HepG2 (cell line): ENCODE results near the gene DNAH9.

Experiments
- CSRNP2 ChIP-seq: sonication (generic); formaldehyde crosslinking; conservative IDR thresholded peaks from 2 replicates; pipeline ENCODE4 v1.8.0; 2022; ENCODE audit warnings: low read depth, missing genetic modification reagents
- EP300 ChIP-seq, 3 experiments: sonication (generic) in 1 of 3; formaldehyde crosslinking in 1 of 3; IDR thresholded peaks; 2 replicates each; pipeline versions ENCODE4 v1.5.1 to v1.6.1; 2011 to 2020; ENCODE audit warnings: low read depth in 2 of 3, low read length in 2 of 3, borderline replicate concordance in 1 of 3, improper control_type of control experiment in 1 of 3, mild to moderate bottlenecking in 1 of 3, missing genetic modification reagents in 1 of 3, moderate library complexity in 1 of 3
- EZH2 ChIP-seq: conservative IDR thresholded peaks from 2 replicates; pipeline ENCODE4 v1.6.1; 2012; ENCODE audit warnings: mild to moderate bottlenecking, low read depth, low read length, moderate library complexity
- HDAC1 ChIP-seq: sonication (generic); formaldehyde crosslinking; IDR thresholded peaks from 2 replicates; pipeline ENCODE4 v1.5.1; 2020; ENCODE audit warnings: mild to moderate bottlenecking, missing genetic modification reagents
- RELA ChIP-seq: sonication (generic); formaldehyde crosslinking; IDR thresholded peaks from 2 replicates; pipeline ENCODE4 v1.4.0; 2020; ENCODE audit warnings: missing genetic modification reagents
- SALL2 ChIP-seq: sonication (generic); formaldehyde crosslinking; IDR thresholded peaks from 2 replicates; pipeline ENCODE4 v1.8.1; 2023; ENCODE audit warnings: mild to moderate bottlenecking, missing genetic modification reagents, inconsistent platforms
- SMAD3 ChIP-seq: sonication (generic); formaldehyde crosslinking; IDR thresholded peaks from 2 replicates; pipeline ENCODE4 v1.4.0; 2020; ENCODE audit warnings: missing genetic modification reagents
- ZNF484 ChIP-seq: sonication (generic); formaldehyde crosslinking; IDR thresholded peaks from 2 replicates; pipeline ENCODE4 v1.5.1; 2020; ENCODE audit warnings: mild to moderate bottlenecking, low read depth, missing genetic modification reagents, borderline replicate concordance

GRCh38 chr17:11795906-11796305 is 197.6 kb downstream of the DNAH9 start:
- no peak for TF ChIP-seq EZH2
- no peak for TF ChIP-seq HDAC1 (CRISPR knock-in tag)
- no peak for TF ChIP-seq CSRNP2 (CRISPR knock-in tag)
- TF ChIP-seq SMAD3 (CRISPR knock-in tag) = no peak
- no peak for TF ChIP-seq RELA (CRISPR knock-in tag)
- TF ChIP-seq EP300 (IDR thresholded peaks at IDR 0.05; ENCODE audit: low read depth in 2 of 2, low read length in 2 of 2) = no peak
- TF ChIP-seq EP300 (CRISPR knock-in tag; IDR thresholded peaks at IDR 0.05; ENCODE audit: borderline replicate concordance) = no peak
- no peak for TF ChIP-seq ZNF484 (CRISPR knock-in tag)
- no peak for TF ChIP-seq SALL2 (CRISPR knock-in tag)
